HCT116 (cell line): ENCODE measurements around the gene SLC6A12. TPM values are rescaled to one million over a fixed set of nuclear protein-coding genes. Genes with fewer than 3 reads are reported as not detected.

ENCODE experiments used
- ATAC-seq: fragments of 200-7000 bp; cut with Tn5 transposase; 2 replicates; pipeline ENCODE4 v1.9.1; 2020; ENCODE audit warnings: mild to moderate bottlenecking, moderate library complexity
- BruUV-seq: library from RNA; stranded (reverse); fragments of 400-500 nt; replicated peaks from 2 replicates; lab custom pipeline; 2021; lab: Mats Ljungman, UMichigan
- CTCF ChIA-PET: fragments of 300-600 bp; sonication (Branson Sonifier 250); formaldehyde crosslinking; loops from one replicate; lab custom pipeline; 2021; ENCODE audit warnings: antibody characterized with exemption; lab: Charles Lee
- POLR2A ChIA-PET: fragments of 300-600, 350-600 bp; sonication (Branson Sonifier 250); formaldehyde crosslinking; loops from one replicate; lab custom pipeline; 2021; ENCODE audit warnings: antibody characterized with exemption; lab: Charles Lee
- RAD21 ChIA-PET, 2 experiments: fragments of 300-600 bp; sonication (Branson Sonifier 250); formaldehyde crosslinking; loops; one replicate each; lab custom pipeline; 2023; ENCODE audit warnings: low total read pairs in 2 of 2; ENCODE audit not compliant: uncharacterized antibody in 2 of 2, unreplicated experiment in 2 of 2, low non-redundant PET in 1 of 2; lab: Charles Lee
- DNase-seq: peaks from one replicate; pipeline ENCODE4 v3.0.0-alpha.2; 2010; ENCODE audit warnings: low read depth, low spot score
- H2AFZ ChIP-seq: fragments of 200-600 bp; shearing (Covaris generic), sonication (generic); 2 replicates; pipeline ENCODE4 v1.6.1; 2017; ENCODE audit warnings: low read depth, mixed run types, mixed read lengths, antibody characterized with exemption, low read length; ENCODE audit not compliant: poor library complexity, severe bottlenecking
- H3K27ac ChIP-seq: 2 replicates; pipeline ENCODE4 v1.5.1; 2012; ENCODE audit warnings: low read depth, low read length
- H3K27me3 ChIP-seq: fragments of 200-600 bp; sonication (generic); 2 replicates; pipeline ENCODE4 v1.6.1; 2016; ENCODE audit warnings: mixed run types, low read length, mixed read lengths; ENCODE audit not compliant: insufficient read depth
- H3K36me3 ChIP-seq, 2 experiments: fragments of 200-500 bp in 1 of 2; fragments of 200-600 bp in 1 of 2; sonication (Bioruptor generic) in 1 of 2; sonication (generic) in 1 of 2; 2 replicates each; pipeline versions ENCODE4 v1.5.1 to v1.6.1; 2014 to 2016; ENCODE audit warnings: low read length in 2 of 2, inconsistent platforms in 1 of 2, mixed read lengths in 1 of 2, mixed run types in 1 of 2; ENCODE audit not compliant: insufficient read depth in 2 of 2, control insufficient read depth in 1 of 2
- H3K4me1 ChIP-seq, 2 experiments: fragments of 200-600 bp in 1 of 2; sonication (generic) in 1 of 2; 2 replicates each; pipeline versions ENCODE4 v1.5.1 to v1.6.1; 2012 to 2017; ENCODE audit warnings: low read length in 2 of 2, inconsistent platforms in 1 of 2, mild to moderate bottlenecking in 1 of 2, mixed read lengths in 1 of 2, mixed run types in 1 of 2, moderate library complexity in 1 of 2; ENCODE audit not compliant: insufficient read depth in 2 of 2, control insufficient read depth in 1 of 2
- H3K4me2 ChIP-seq: fragments of 200-600 bp; sonication (generic); 2 replicates; pipeline ENCODE4 v1.6.1; 2017; ENCODE audit warnings: mixed run types, low read length, mixed read lengths
- H3K4me3 ChIP-seq, 2 experiments: fragments of 200-600 bp in 1 of 2; sonication (generic) in 1 of 2; replicated peaks in 1 of 2; 2 replicates each; pipeline ENCODE4 v1.5.1; 2011 to 2016; ENCODE audit warnings: low read length in 2 of 2, control low read depth in 1 of 2, low read depth in 1 of 2, mild to moderate bottlenecking in 1 of 2, mixed read lengths in 1 of 2, mixed run types in 1 of 2
- H3K79me2 ChIP-seq: fragments of 200-600 bp; sonication (generic); 2 replicates; pipeline ENCODE4 v1.6.1; 2017; ENCODE audit warnings: mild to moderate bottlenecking, mixed run types, low read length, moderate library complexity, mixed read lengths; ENCODE audit not compliant: insufficient read depth
- H3K9ac ChIP-seq: fragments of 200-600 bp; sonication (generic); 2 replicates; pipeline ENCODE4 v1.6.1; 2016; ENCODE audit warnings: low read length, mixed read lengths
- H3K9me2 ChIP-seq: fragments of 200-600 bp; sonication (generic), shearing (Covaris generic); 2 replicates; pipeline ENCODE4 v1.6.1; 2017; ENCODE audit warnings: mixed run types, mild to moderate bottlenecking, moderate library complexity; ENCODE audit not compliant: insufficient read depth
- H3K9me3 ChIP-seq, 2 experiments: fragments of 200-500 bp in 1 of 2; fragments of 200-600 bp in 1 of 2; sonication (Bioruptor generic) in 1 of 2; sonication (generic) in 1 of 2; 2 replicates each; pipeline ENCODE4 v1.6.1; 2014 to 2017; ENCODE audit warnings: low read length in 2 of 2, mixed read lengths in 2 of 2, inconsistent platforms in 1 of 2, low read depth in 1 of 2, mild to moderate bottlenecking in 1 of 2, mixed run types in 1 of 2, moderate library complexity in 1 of 2; ENCODE audit not compliant: control insufficient read depth in 1 of 2, insufficient read depth in 1 of 2
- H4K20me1 ChIP-seq: fragments of 200-600 bp; sonication (generic), shearing (Covaris generic); 2 replicates; pipeline ENCODE4 v1.6.1; 2017; ENCODE audit warnings: mixed run types, mild to moderate bottlenecking, moderate library complexity; ENCODE audit not compliant: insufficient read depth
- CBX3 ChIP-seq: IDR thresholded peaks from 2 replicates; pipeline ENCODE4 v1.6.1; 2012; ENCODE audit warnings: low read depth
- FOSL1 ChIP-seq: IDR thresholded peaks from 2 replicates; pipeline ENCODE4 v1.6.1; 2012; ENCODE audit warnings: low read depth
- POLR2A ChIP-seq: IDR thresholded peaks from 2 replicates; pipeline ENCODE4 v1.7.0; 2011; ENCODE audit warnings: borderline replicate concordance; ENCODE audit not compliant: insufficient read depth, insufficient read length; ENCODE audit errors: extremely low read depth
- POLR2AphosphoS5 ChIP-seq: IDR thresholded peaks from 2 replicates; pipeline ENCODE4 v1.6.1; 2011; ENCODE audit warnings: mild to moderate bottlenecking, low read depth, low read length, moderate library complexity
- RAD21 ChIP-seq: IDR thresholded peaks from 2 replicates; pipeline ENCODE4 v1.6.1; 2012; ENCODE audit warnings: low read depth, mild to moderate bottlenecking
- SIN3A ChIP-seq: IDR thresholded peaks from 2 replicates; pipeline ENCODE4 v1.6.1; 2012; ENCODE audit warnings: low read depth
- YY1 ChIP-seq: IDR thresholded peaks from 2 replicates; pipeline ENCODE4 v1.6.1; 2011; ENCODE audit warnings: low read length, low read depth, moderate library complexity, mild to moderate bottlenecking; ENCODE audit not compliant: insufficient replicate concordance; ENCODE audit errors: extremely low read depth
- ZFX ChIP-seq: fragments of 450-650 bp; IDR thresholded peaks from 2 replicates; pipeline ENCODE4 v1.6.1; 2017
- ZNF274 ChIP-seq: fragments of 200-500 bp; sonication (Bioruptor generic); IDR thresholded peaks from 2 replicates; pipeline ENCODE4 v1.6.1; 2014; ENCODE audit warnings: mild to moderate bottlenecking, low read depth, low read length, inconsistent platforms
- intact Hi-C: fragments of 100-400 bp; cut with micrococcal nuclease; formaldehyde crosslinking; loops from 2 replicates; pipeline ENCODE4 v1.10.0; 2022
- total RNA-seq: library from RNA; stranded (reverse); gene quantifications from one replicate; pipeline ENCODE4 v1.2.1, GENCODE V29; 2021; ENCODE audit not compliant: unreplicated experiment

Gene SLC6A12
- total RNA-seq, 1 experiment from 2014 or later: 0.64 TPM

- no peak overlapping the region for H3K4me3 ChIP-seq
These were observed 59.0 kb downstream of the SLC6A12 start for GRCh38 chr12:155006-155405.

GRCh38 chr12:154058-154457 lies 59.9 kb downstream of the SLC6A12 start:
- CTCF ChIA-PET: interaction anchor here (1.2 to 1.3 kb wide), 2 partner anchors 14 to 36 kb away, joined by 3 to 9 read pairs; no protein-coding TSS in a partner anchor
- DNase-seq (no peak), ATAC-seq (no peak)
- Histone ChIP-seq H3K79me2 (no peaks in the 10 kb centered on the region), H4K20me1 (no peaks in the 10 kb centered on the region), H3K36me3 (no peaks in the 10 kb centered on the region), H3K27me3 (peaks cover 6% of the 10 kb centered on the region; the same call in 1 of the 2 replicates), H3K9ac (no peak overlapping the region), H3K4me1 (peaks cover 0 to 8% of the 10 kb centered on the region in 2 experiments; a peak in 1 of 4 replicates), H3K27ac (no peak overlapping the region), H3K9me3 (no peaks in the 10 kb centered on the region), H3K4me2 (no peak overlapping the region), H3K4me3 (no peak overlapping the region), H2AFZ (no peak overlapping the region), H3K9me2 (no peaks in the 10 kb centered on the region)
- TF ChIP-seq YY1 (no peak), ZFX (no peak), FOSL1 (no peak), SIN3A (no peak), CBX3 (no peak), POLR2AphosphoS5 (no peak), ZNF274 (no peak), POLR2A (no peak), RAD21 (no peak)
- RAD21 ChIA-PET: no interaction called here
- POLR2A ChIA-PET: no interaction called here
- intact Hi-C loops: no loop called here
- no TSS peak for BruUV-seq

More at GRCh38 chr12:155006-155405, 59.0 kb downstream of the SLC6A12 start:
- Histone ChIP-seq H3K9ac (no peak overlapping the region), H3K27me3 (peaks cover 4% of the 10 kb centered on the region; the same call in 1 of the 2 replicates), H3K36me3 (no peaks in the 10 kb centered on the region), H2AFZ (no peak overlapping the region), H3K4me1 (peaks cover 0 to 8% of the 10 kb centered on the region in 2 experiments; a peak in 1 of 4 replicates), H3K9me2 (no peaks in the 10 kb centered on the region), H4K20me1 (no peaks in the 10 kb centered on the region), H3K79me2 (no peaks in the 10 kb centered on the region), H3K4me2 (no peak overlapping the region), H3K9me3 (no peaks in the 10 kb centered on the region), H3K27ac (no peak overlapping the region)
- DNase-seq: no peak
- ChIA-PET CTCF (no interaction called here), RAD21 (no interaction called here), POLR2A (no interaction called here)
- intact Hi-C loops: no loop called here
- no peak for TF ChIP-seq ZFX
- BruUV-seq: no TSS peak
- ATAC-seq: no peak
